ENCODE data around the gene ARHGEF11.
"Not testable (repeated sequence)": the region's sequence is repeated elsewhere in the genome, so short reads cannot be mapped to it uniquely, and the experiment has no call there.

The ARHGEF11 gene

GRCh38 chr1:156927215-156928042 is 118.1 kb downstream of the ARHGEF11 start:
- no peak for FAIRE-seq

DNA sequence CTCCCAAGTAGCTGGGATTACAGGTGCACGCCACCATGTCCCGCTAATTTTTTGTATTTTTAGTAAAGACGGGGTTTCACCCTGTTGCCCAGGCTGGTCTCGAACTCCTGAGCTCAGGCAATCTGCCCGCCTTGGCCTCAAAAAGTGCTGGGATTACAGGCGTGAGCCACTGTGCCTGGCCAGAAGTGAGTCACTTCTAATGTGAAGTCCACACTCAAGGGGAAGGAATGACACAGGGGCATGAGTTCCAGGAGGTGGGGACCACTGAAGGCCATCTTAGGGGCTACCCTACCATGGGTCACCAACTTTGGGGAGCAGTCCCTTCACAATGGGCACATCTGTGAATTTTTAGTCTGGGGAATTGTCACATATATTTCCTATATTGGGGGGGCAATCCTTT is 118.8 kb downstream of the ARHGEF11 start:
- FAIRE-seq = not testable (repeated sequence)

DNA sequence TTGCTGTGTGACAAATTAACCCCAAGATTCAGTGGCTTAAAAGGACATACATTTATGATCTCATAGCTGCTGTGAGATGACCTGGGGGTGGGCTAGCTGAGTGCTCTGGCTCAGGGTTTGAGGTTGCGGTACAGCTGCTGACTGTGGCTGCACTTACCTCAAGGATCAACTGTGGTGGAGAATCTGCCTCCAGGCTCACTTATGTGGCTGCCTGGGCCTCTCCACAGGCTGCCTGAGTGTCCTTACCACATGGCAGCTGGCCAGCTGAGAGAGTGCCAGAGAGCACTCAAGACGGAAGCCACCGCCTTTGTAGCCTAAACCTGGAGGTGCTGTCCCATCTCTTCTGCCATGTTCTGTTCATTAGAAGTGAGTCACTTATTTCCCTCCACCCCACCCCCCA is 119.4 kb downstream of the ARHGEF11 start:
- no peak for FAIRE-seq

DNA sequence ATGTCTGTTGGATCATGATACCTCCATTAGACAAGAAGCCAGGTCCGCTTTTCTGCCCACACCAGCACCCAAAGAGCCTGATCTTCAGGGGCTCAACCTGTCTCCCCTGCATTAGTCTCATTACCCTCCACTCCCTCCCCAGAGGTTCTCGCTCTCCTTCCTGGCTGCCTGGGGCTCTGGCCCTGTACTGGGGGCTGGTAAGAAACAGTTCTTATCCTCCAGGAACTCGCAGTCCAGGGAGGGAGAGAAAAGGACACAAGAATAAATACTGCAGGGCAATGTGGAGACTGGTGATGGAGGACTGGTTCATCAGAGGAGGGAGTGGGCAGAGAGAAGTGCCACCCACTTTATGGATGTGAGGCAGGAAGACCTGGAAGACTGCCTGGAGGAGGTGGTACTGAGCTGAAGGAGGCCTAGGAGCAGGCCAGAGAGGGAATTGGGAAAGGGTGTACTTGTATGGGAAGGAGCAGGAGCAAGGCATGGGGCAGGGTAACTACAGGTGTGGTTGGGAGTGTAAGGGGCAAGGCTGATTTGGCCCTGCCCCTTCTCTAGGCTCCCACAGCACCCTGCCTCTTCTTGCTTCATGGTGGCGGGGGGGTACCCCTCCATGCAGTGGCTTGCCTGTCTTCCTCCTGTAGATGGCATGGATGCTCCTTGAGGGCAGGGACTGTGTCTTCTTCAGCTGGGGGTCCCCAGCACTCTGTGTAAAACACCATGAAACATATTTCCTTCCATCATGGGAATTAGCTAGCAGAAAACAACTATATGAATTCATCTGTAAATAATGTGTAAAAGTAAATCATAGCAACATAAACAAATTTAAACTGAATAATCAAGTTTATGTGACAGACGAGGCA is 120.2 kb downstream of the ARHGEF11 start:
- FAIRE-seq = no peak

- no peak for FAIRE-seq
These were observed 120.9 kb downstream of the ARHGEF11 start for GRCh38 chr1:156924478-156925153.

GRCh38 chr1:156923670-156924477 is 121.7 kb downstream of the ARHGEF11 start:
- no peak for FAIRE-seq

DNA sequence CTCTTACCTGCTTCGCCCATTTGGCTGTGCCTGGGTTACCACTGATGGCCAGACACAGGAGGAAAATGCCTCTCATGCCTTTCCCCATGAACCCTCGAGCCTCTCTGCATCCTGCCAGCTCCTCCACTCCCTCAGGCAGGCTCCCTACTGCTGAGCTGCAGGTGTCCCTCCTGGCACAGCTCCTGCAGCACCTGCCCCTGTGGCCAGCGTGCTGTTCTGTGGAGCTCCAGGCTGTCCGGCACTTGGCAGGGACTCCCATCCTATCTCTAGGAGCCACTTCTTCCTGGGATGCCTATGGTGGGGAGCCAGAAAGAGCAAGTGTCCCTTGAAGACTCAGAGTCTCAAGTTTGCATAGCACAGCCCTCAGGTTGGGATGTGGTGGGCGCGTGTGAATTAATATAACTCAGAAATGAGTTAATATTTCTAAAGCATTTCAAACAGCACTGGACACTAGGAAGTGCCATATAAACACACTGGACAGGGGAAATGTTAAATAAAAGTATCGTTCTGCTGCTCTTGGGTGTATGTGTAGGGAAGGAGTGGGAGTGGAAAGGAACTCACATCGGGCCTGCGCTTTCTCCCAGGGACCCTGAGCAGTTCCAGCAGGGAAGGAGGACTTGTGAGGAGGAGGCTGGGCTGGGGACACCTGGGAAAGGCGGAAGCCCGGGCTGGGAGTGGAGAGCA is 122.4 kb downstream of the ARHGEF11 start:
- FAIRE-seq = no peak

DNA sequence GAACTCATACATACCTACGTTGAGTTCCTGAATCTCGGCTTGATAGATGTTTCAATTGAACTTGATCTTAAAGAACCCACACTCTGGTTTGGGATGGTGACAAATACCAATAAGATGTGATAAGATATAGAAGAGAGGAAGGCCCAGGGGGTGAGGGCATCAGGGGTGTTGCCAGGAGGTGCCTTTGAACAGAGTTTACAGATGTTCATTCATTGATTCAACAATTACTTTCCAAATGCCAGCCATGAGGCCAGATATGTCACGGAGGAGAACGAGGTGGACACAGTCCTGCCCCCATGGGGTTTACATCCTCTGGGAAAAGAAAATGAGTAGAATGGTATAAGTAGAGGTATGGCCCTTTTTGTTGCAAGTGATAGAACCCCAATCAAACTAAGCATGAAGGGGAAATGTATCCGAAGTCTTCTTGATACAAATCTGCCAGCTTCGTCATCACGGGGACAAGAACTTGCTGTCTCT is 124.5 kb downstream of the ARHGEF11 start:
- no peak for FAIRE-seq

DNA sequence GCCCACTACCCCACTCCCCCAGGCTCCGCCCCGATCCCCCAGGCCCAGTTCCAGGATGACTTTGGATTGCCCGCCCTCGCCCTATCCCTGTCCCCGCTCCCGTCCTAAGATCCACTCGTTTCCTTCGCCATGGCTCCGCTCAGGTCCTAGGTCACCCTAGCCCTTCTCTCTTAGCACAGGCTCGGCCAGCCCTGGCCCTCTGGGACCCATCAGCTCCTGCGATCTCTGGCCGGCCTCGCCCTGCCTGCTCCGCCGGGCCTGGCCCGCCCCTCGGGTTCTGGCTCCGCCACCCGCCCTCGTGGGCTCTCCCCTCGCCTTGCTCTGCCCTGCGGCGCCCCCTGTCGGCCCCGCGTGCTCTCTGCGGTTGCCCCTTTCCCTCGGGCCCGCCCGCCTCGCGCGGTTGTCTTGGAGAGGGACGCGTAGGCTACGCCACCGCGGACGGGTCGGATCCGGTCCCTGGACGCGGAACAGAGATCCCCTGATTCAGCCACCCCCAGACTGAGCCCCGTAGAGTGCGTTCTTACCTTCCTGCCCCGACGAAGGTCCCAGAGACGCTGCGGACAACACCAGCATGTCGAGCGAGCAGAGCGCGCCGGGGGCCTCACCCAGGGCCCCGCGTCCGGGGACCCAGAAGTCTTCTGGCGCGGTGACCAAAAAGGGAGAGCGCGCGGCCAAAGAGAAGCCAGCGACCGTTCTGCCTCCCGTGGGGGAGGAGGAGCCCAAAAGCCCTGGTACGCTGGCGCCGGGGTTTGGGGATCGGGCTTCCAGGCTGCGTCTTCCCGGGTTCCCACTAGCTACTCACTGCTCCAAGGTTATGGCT is 125.1 kb downstream of the ARHGEF11 start, which contains the start of gene LRRC71:
Gene LRRC71, plus strand, starts transcription at position 400 of the 820 bp plus-strand sequence. Its CDS starts 172 bp downstream, at position 572.
- FAIRE-seq = no peak

DNA sequence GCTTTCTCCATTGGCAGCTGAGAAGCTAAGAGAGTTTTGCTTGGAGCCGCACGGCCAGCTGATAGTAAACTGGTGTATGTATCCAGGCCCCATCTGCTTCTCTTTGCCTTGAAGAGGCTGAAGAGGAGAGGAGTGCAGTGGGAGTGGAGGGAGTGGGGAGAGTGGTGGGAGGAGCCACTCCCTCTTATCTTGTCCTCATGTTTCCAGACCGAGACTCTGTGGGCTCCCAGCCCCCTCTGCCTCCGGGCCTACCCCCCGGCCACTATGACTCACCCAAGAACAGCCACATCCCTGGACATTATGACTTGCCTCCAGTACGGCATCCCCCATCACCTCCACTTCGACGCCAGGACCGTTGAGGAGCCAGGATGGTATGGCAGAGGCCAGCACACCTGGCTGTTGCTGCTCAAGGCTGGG is 131.1 kb downstream of the ARHGEF11 start:
- FAIRE-seq = no peak

- FAIRE-seq = no peak
These were observed 131.6 kb downstream of the ARHGEF11 start for GRCh38 chr1:156913809-156914387.

- no peak for FAIRE-seq
These were observed 132.4 kb downstream of the ARHGEF11 start for GRCh38 chr1:156912861-156913808.

- no peak for FAIRE-seq
These were observed 133.2 kb downstream of the ARHGEF11 start for GRCh38 chr1:156912310-156912709.

DNA sequence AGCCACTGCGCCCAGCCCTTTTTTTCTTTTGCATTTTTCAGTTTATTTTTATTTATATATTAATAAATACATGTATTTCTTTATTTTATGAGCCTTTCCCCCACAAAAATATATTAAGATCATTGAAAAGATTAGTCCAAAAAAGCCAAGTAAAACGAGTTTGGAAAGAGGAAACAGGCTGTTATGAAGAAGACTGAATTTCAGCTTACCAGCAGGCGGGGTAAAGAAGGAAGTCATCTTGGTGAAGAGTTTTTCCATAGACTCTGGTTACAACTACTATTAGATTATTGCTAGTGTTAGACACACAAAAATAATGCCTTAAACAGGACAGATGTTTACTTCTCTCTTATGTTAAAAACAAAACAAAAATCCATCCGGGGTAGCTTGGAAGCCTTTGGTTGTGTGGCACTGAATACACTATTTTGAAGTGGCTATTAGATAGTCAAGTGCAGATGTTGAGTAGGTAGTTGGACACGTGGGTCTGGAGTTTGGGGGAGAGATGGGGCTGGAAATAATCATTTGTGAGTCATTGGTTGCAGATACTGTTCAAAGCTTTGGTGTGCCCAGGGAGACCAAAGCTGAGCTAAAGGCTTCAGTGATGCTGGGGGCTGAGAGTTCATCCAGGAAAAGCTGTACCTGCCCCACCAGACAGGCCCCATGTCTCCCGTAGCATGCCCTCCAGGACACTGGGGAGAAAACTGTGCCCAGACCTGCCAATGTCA is 133.8 kb downstream of the ARHGEF11 start:
- no peak for FAIRE-seq

DNA sequence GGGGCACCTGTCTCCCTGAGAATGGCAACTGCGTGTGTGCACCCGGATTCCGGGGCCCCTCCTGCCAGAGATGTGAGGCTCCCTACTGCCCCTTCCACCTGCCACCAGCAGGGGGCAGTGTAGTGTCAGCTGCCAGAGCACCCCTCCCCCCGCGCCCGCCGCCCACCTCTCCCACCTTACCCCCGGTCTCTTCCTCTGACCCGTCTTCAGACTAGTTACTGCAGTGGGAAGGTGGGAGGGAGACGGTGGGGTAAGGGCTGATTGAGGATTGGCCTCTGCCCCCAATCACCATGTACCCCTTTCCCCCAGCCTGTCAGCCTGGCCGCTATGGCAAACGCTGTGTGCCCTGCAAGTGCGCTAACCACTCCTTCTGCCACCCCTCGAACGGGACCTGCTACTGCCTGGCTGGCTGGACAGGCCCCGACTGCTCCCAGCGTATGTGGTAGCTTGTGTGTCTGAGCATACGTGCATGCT is 135.2 kb downstream of the ARHGEF11 start:
- no peak for FAIRE-seq

DNA sequence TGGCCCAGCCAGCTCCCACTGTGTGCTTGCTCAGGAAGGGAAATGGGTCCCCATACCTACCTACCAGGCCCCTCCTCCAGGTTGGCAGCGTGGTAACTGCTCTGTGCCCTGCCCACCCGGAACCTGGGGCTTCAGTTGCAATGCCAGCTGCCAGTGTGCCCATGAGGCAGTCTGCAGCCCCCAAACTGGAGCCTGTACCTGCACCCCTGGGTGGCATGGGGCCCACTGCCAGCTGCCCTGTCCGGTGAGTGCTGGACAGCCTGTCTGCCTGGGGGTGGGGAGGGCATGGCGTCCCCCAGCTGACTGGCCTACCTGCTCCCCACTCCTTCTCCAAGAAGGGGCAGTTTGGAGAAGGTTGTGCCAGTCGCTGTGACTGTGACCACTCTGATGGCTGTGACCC is 135.9 kb downstream of the ARHGEF11 start:
- no peak for FAIRE-seq

DNA sequence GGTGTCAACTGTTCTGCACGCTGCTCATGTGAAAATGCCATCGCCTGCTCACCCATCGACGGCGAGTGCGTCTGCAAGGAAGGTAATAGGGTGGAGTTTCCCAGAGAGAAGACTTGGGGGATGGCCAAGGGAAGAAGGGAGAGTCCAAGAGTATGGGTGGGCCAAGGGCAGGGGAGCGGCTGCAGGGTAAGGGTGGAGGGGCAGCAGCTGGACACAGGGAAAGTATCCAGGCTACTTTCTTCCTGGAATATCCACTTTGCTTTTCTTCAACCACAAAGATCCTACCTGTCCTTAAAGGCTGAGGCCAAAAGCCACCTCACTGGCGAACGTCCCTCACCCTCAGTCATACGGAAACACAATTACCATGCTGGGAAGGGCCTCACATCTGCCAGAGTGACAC is 136.6 kb downstream of the ARHGEF11 start:
- no peak for FAIRE-seq

- no peak for FAIRE-seq
These were observed 137.0 kb downstream of the ARHGEF11 start for GRCh38 chr1:156908541-156908940.

Data from islet of Langerhans (tissue), 1 donor.